ENCODE data around the gene TUBG2. TPM values are rescaled to one million over a fixed set of nuclear protein-coding genes. Genes with fewer than 3 reads are reported as not detected.

TUBG2 gene
- total RNA-seq: 2.6 and 4.1 TPM in 2 replicates

DNA sequence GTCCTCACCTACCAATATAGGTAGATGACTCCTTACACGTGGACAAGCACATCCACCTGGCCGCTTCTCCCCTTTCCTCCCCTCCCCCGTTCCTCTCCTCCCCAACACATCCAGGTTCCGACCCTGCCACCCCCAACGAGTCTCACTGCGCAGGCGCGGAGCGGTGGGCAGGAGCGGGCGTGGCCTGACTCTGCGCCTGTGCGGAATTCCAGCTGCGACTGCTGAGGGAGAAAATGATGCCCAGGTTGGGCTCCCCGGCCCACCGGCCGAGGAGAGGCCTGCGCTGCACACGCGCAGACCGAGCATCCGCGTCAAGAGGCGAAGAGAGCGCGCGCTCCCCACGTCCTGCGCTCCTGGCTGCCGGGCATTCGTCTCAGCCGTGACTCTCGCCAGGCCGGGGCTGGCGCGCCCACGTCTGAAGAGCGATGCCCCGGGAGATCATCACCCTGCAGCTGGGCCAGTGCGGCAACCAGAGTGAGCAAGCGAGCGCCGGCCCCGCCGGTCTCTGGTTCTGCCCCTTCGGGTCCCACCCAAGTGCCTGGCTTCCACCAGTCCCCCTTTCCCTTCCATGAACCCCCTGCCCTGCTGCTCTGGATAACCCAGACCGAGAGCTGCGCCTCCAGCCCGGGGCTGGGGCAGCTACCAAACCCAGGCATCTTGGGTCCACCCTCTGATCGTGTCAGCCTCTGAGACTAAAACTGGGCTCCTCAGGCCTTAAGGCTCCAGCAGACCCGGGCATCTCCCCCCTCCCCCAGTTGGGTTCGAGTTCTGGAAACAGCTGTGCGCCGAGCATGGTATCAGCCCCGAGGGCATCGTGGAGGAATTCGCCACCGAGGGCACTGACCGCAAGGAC is at the start of gene TUBG2:
TUBG2 (plus strand) TSS at position 206 of the 853 bp plus-strand sequence; CDS start at position 426, 220 bp downstream.

DNA sequence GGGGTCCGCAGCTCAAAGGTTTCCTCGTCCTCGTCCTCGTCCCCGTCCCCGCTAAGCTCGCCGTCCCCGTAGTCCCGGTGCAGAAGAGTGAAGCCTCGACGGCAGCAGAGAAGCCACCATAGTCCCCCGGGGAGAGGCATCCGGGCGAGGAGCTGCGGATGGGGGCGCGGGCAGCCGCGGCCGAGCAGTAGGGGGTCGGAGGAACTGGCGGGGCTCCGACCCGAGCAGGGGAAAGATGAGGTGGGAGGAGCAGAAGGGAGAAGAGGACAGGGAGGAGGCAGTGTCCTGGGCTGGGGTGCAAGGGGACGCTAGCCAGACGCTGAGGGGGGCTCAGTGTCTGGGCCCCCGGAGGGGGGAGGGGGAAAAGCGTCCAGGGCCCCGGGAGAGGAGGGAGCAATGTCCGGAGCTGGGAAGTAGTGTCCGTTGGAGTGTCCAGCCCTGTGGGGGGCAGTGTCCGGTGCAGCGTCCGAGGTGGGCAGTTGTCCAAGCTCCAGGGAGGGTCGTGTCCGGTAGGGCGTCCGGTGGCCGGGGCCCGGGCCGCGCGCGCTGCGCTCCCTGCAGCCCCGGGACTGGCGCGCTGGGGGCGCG is 17.4 kb downstream of the TUBG2 start, which contains the start of gene PLEKHH3:
PLEKHH3 (minus strand) TSS at position 571 of the 588 bp plus-strand sequence; CDS start at position 140, 431 bp downstream.

DNA sequence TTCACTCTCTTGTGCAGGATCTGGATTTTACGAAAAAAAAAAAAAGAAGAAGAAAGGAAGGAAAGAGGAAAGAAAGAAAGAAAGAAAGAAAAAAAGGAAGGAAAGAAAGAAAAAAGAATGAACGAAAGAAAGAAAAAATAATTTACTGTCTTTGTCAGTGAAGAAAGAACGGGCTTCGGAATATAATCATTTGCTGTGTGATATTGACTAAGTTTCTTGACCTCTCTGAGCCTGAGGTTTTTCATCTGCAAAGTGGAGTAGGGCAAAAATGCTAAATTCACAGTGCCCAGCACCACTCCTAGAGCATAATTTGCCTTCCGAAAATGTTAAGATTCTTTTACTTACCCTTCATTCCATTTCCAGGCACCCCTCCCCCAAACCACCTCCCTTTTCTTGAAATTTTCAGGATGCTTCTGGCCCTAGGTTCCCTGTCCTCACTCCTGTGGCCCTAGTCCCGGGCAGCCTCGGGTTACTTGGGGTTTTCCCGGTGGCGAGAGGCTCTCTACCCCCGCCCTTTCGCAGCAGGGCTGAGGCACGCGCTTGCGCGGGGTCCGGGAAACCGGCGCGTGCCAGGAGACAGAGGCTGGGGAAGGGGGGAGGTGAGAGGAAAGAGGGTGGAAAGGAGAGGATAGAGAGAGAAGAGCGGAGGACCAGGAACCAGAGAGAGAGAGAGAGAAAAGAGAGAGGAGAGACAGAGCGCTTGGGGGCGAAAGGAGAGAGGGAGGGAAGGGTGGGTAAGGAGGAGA is 23.1 kb downstream of the TUBG2 start, which contains the start of gene CNTNAP1:
CNTNAP1 (plus strand) TSS at position 556 of the 746 bp plus-strand sequence. CDS start 299 bp downstream, outside the sequence.

Other genes starting within 250 kb of the TUBG2 start
- gene CAVIN1, start 236.0 kb upstream of the TUBG2 start, total RNA-seq: 659 and 669 TPM in 2 replicates
- gene ATP6V0A1, start 200.4 kb upstream of the TUBG2 start, total RNA-seq: 17.2 and 35.6 TPM in 2 replicates
- gene NAGLU, start 123.0 kb upstream of the TUBG2 start, total RNA-seq: 21.1 and 21.3 TPM in 2 replicates
- gene HSD17B1, start 106.4 kb upstream of the TUBG2 start, total RNA-seq: 0.15 and 0.65 TPM in 2 replicates
- gene COASY, start 97.1 kb upstream of the TUBG2 start, total RNA-seq: 8.4 and 9.7 TPM in 2 replicates
- 29.2 and 34.3 TPM in 2 replicates for gene MLX, start 92.2 kb upstream of the TUBG2 start, total RNA-seq
- 6.8 and 15.2 TPM in 2 replicates for gene PSMC3IP, start 81.6 kb upstream of the TUBG2 start, total RNA-seq
- 62.4 and 64.1 TPM in 2 replicates for gene RETREG3, start 49.9 kb upstream of the TUBG2 start, total RNA-seq
- 19.5 and 26.3 TPM in 2 replicates for gene TUBG1, start 49.6 kb upstream of the TUBG2 start, total RNA-seq
- 7.9 and 8.4 TPM in 2 replicates for gene PLEKHH3, start 17.7 kb downstream of the TUBG2 start, total RNA-seq
- gene CCR10, start 22.6 kb downstream of the TUBG2 start, total RNA-seq: 0.65 and 2.3 TPM in 2 replicates
- gene CNTNAP1, start 23.2 kb downstream of the TUBG2 start, total RNA-seq: 2.6 and 11.2 TPM in 2 replicates
- gene EZH1, start 85.8 kb downstream of the TUBG2 start, total RNA-seq: 5.8 and 14.0 TPM in 2 replicates
- 1.9 and 5.2 TPM in 2 replicates for gene RAMP2, start 101.9 kb downstream of the TUBG2 start, total RNA-seq
- 61.4 and 62.2 TPM in 2 replicates for gene VPS25, start 114.2 kb downstream of the TUBG2 start, total RNA-seq
- gene WNK4, start 121.3 kb downstream of the TUBG2 start, total RNA-seq: 0.32 and 0.76 TPM in 2 replicates
- gene COA3, start 139.4 kb downstream of the TUBG2 start, total RNA-seq: 88.4 and 101 TPM in 2 replicates
- gene CNTD1, start 139.6 kb downstream of the TUBG2 start, total RNA-seq: 0.32 TPM in 1 of 2 replicates, not detected in the other
- gene BECN1, start 165.0 kb downstream of the TUBG2 start, total RNA-seq: 127 and 198 TPM in 2 replicates
- gene PSME3, start 174.1 kb downstream of the TUBG2 start, total RNA-seq: 91.3 and 127 TPM in 2 replicates
- 0.32 and 0.46 TPM in 2 replicates for gene AOC2, start 185.3 kb downstream of the TUBG2 start, total RNA-seq
- gene AOC3, start 191.9 kb downstream of the TUBG2 start, total RNA-seq: under 0.01 and 0.15 TPM in 2 replicates
- gene G6PC1, start 241.5 kb downstream of the TUBG2 start, total RNA-seq: not detected in 2 replicates